HFF-Myc (cell line): ENCODE data around the gene PDE1A.
"Not testable (repeated sequence)": the region's sequence is repeated elsewhere in the genome, so short reads cannot be mapped to it uniquely, and the experiment has no call there.

Experiments used
- DNase-seq: peaks from one replicate; pipeline ENCODE4 v3.0.0-alpha.2; 2011; ENCODE audit warnings: low read depth; ENCODE audit errors: extremely low read depth
- H3K4me3 ChIP-seq: replicated peaks from 2 replicates; pipeline ENCODE4 v1.5.1; 2011; ENCODE audit warnings: low read depth, mild to moderate bottlenecking, control low read depth, low read length
- CTCF ChIP-seq: IDR thresholded peaks from 2 replicates; pipeline ENCODE4 v1.5.1; 2012; ENCODE audit warnings: mild to moderate bottlenecking, low read depth, low read length, control low read depth; ENCODE audit errors: missing control alignments

PDE1A gene

GRCh38 chr2:182391443-182391842 is 35.4 kb downstream of the PDE1A start:
- no peak overlapping the region for H3K4me3 ChIP-seq
- TF ChIP-seq CTCF, result no peak
- no peak for DNase-seq

- not testable (repeated sequence) for DNase-seq, H3K4me3 ChIP-seq
Observed at GRCh38 chr2:182386267-182386880, 40.5 kb downstream of the PDE1A start.

GRCh38 chr2:182384860-182385259 is 42.0 kb downstream of the PDE1A start:
- TF ChIP-seq CTCF, result no peak
- no peak for DNase-seq
- H3K4me3 ChIP-seq, result no peak overlapping the region

GRCh38 chr2:182381225-182381624 is 45.6 kb downstream of the PDE1A start:
- no peak for TF ChIP-seq CTCF
- no peak overlapping the region for H3K4me3 ChIP-seq
- DNase-seq, result no peak

GRCh38 chr2:182379241-182379640 is 47.6 kb downstream of the PDE1A start:
- H3K4me3 ChIP-seq, result no peak overlapping the region
- DNase-seq, result no peak
- TF ChIP-seq CTCF, result no peak

- TF ChIP-seq CTCF, result no peak
- no peak overlapping the region for H3K4me3 ChIP-seq
- DNase-seq, result no peak
Observed at GRCh38 chr2:182378759-182379158, 48.1 kb downstream of the PDE1A start.

GRCh38 chr2:182377467-182377866 is 49.4 kb downstream of the PDE1A start:
- DNase-seq, result no peak
- no peak for TF ChIP-seq CTCF
- no peak overlapping the region for H3K4me3 ChIP-seq

- DNase-seq, result no peak
- no peak for TF ChIP-seq CTCF
- H3K4me3 ChIP-seq, result no peak overlapping the region
Observed at GRCh38 chr2:182375862-182376261, 51.0 kb downstream of the PDE1A start.
